Neural progenitor cell (in vitro differentiated cells): Measurements from ENCODE around the gene BAAT. TPM values are rescaled to one million over a fixed set of nuclear protein-coding genes. Genes with fewer than 3 reads are reported as not detected.

Source experiments
- DNase-seq: peaks from one replicate; pipeline ENCODE4 v3.0.0-alpha.2; 2016; ENCODE audit warnings: low spot score
- H2AFZ ChIP-seq: fragments of 200-600 bp; sonication (generic); replicated peaks from 2 replicates; pipeline ENCODE4 v1.6.1; 2016; ENCODE audit warnings: antibody characterized with exemption
- H3F3A ChIP-seq: fragments of 200-600 bp; sonication (generic); 2 replicates; pipeline ENCODE4 v1.6.1; 2016; ENCODE audit warnings: antibody characterized with exemption, low read depth
- H3K27ac ChIP-seq: fragments of 200-600 bp; sonication (generic); 2 replicates; pipeline ENCODE4 v1.5.1; 2016; ENCODE audit warnings: mild to moderate bottlenecking
- H3K27me3 ChIP-seq: fragments of 200-600 bp; sonication (generic); 2 replicates; pipeline ENCODE4 v1.6.1; 2016; ENCODE audit warnings: mild to moderate bottlenecking, moderate library complexity
- H3K36me3 ChIP-seq: fragments of 200-600 bp; sonication (generic); 2 replicates; pipeline ENCODE4 v1.5.1; 2016
- H3K4me1 ChIP-seq: fragments of 200-600 bp; sonication (generic); 2 replicates; pipeline ENCODE4 v1.6.1; 2016; ENCODE audit warnings: mixed run types
- H3K4me2 ChIP-seq: fragments of 200-600 bp; sonication (generic); 2 replicates; pipeline ENCODE4 v1.6.1; 2016
- H3K4me3 ChIP-seq: fragments of 200-600 bp; sonication (generic); 2 replicates; pipeline ENCODE4 v1.5.1; 2016
- H3K79me2 ChIP-seq: fragments of 200-600 bp; sonication (generic); 2 replicates; pipeline ENCODE4 v1.6.1; 2016; ENCODE audit warnings: low read depth
- H3K9ac ChIP-seq: fragments of 200-600 bp; sonication (generic); 2 replicates; pipeline ENCODE4 v1.6.1; 2016
- H3K9me3 ChIP-seq: fragments of 200-600 bp; sonication (generic); 2 replicates; pipeline ENCODE4 v1.5.1; 2016; ENCODE audit warnings: low read depth
- H4K20me1 ChIP-seq: fragments of 200-600 bp; sonication (generic); 2 replicates; pipeline ENCODE4 v1.6.1; 2016; ENCODE audit warnings: low read depth
- H3K27ac Mint-ChIP-seq: 3 replicates; pipeline ENCODE4 v1.8.0; 2021; ENCODE audit warnings: mixed read lengths
- H3K27me3 Mint-ChIP-seq: 2 replicates; pipeline ENCODE4 v1.8.0; 2022; ENCODE audit warnings: low read depth, mild to moderate bottlenecking, inconsistent platforms, moderate library complexity, mixed read lengths; ENCODE audit not compliant: insufficient read depth
- H3K36me3 Mint-ChIP-seq: 3 replicates; pipeline ENCODE4 v1.8.0; 2021; ENCODE audit warnings: mixed read lengths
- H3K4me1 Mint-ChIP-seq: 3 replicates; pipeline ENCODE4 v1.8.0; 2021; ENCODE audit warnings: mixed read lengths
- H3K4me3 Mint-ChIP-seq: 3 replicates; pipeline ENCODE4 v1.8.0; 2021; ENCODE audit warnings: mild to moderate bottlenecking, moderate library complexity, mixed read lengths
- H3K9me3 Mint-ChIP-seq: 3 replicates; pipeline ENCODE4 v1.8.0; 2020; ENCODE audit warnings: mixed read lengths
- CTCF ChIP-seq: fragments of 200-600 bp; sonication (generic); IDR thresholded peaks from 2 replicates; pipeline ENCODE4 v1.5.1; 2017; ENCODE audit warnings: antibody characterized with exemption, mild to moderate bottlenecking
- EZH2 ChIP-seq: fragments of 200-600 bp; sonication (generic); IDR thresholded peaks from 2 replicates; pipeline ENCODE4 v1.6.1; 2017; ENCODE audit warnings: antibody characterized with exemption, mild to moderate bottlenecking, moderate library complexity
- EZH2phosphoT487 ChIP-seq: fragments of 200-600 bp; sonication (generic); IDR thresholded peaks from 2 replicates; pipeline ENCODE4 v1.6.1; 2017; ENCODE audit warnings: antibody characterized with exemption
- total RNA-seq: library from RNA; depleted of rRNA; stranded (reverse); fragments of >200 nt; gene quantifications from 2 replicates; pipeline ENCODE4 v1.2.3, GENCODE V29; 2015; ENCODE audit warnings: low replicate concordance

Gene BAAT
- total RNA-seq, 1 donor from 2014 or later: 0.09 TPM

DNA sequence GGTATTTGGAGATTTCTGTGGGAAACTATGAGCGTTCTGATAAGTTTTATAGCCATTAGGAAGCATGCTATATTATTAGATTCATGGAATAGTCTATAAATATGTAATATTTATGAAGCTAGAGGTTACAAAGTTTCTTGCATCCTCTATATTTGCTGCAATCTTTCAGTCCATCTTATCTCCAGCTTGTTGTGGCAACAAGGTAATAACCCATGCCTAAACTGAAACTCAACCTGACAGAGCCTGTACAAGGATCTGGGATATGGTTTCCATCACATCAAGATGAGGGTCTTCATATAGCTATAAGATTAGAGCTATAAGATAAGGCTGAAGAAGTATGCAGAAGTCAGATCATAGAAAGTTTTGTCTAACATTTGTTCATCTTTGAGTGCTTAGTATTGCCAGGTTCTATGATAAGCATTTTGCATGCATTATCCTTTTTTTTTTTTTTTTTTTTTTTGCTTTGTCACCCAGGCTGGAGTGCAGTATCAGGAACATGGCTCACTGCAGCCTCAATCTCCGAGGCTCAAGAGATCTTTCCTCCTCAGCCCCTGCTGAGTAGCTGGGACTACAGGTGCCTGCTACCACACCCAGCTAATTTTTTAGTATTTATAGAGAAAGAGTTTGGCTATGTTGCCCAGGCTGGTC, 14.8 kb downstream of the BAAT start:
- no peak overlapping the region for H3K4me3 ChIP-seq
- TF ChIP-seq EZH2phosphoT487: no peak
- no peak for TF ChIP-seq CTCF
- Mint-ChIP-seq H3K36me3 (no peaks in the 10 kb centered on the region), H3K27me3 (no peaks in the 10 kb centered on the region), H3K27ac (no peak overlapping the region), H3K4me1 (no peaks in the 10 kb centered on the region), H3K4me3 (no peak overlapping the region), H3K9me3 (no peaks in the 10 kb centered on the region)
- H3F3A ChIP-seq: no peaks in the 10 kb centered on the region
- DNase-seq: no peak
- H3K9me3 ChIP-seq: no peaks in the 10 kb centered on the region
- no peak overlapping the region for H3K27ac ChIP-seq
- H3K4me2 ChIP-seq: no peak overlapping the region
- no peaks in the 10 kb centered on the region for H3K27me3 ChIP-seq
- H3K79me2 ChIP-seq: no peaks in the 10 kb centered on the region
- no peaks in the 10 kb centered on the region for H4K20me1 ChIP-seq
- no peak overlapping the region for H2AFZ ChIP-seq
- H3K9ac ChIP-seq: no peak overlapping the region
- no peaks in the 10 kb centered on the region for H3K36me3 ChIP-seq
- H3K4me1 ChIP-seq: no peaks in the 10 kb centered on the region

DNA sequence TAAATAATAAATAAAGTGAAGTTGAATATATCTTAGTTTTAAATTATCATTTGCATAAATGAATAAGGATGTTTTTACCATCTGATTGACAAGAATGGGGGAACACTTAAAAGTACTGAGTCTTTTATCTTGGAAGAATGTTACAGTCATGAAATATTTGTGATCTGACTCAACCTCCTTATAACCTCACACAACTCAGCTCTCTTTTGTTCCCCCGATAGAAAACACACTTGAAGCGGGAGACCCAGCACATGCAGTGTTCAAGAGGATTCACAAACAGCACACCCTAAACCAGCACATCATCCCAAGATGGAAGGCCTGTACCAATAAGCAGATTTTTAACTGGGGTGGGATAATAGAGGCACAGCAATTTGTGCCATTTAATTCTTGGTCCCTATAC, 15.5 kb downstream of the BAAT start:
- H3K9ac ChIP-seq: no peak overlapping the region
- no peak overlapping the region for H3K4me3 ChIP-seq
- TF ChIP-seq EZH2phosphoT487 (no peak), CTCF (no peak), EZH2 (no peak)
- Mint-ChIP-seq H3K27me3 (no peaks in the 10 kb centered on the region), H3K9me3 (no peaks in the 10 kb centered on the region), H3K36me3 (no peaks in the 10 kb centered on the region), H3K27ac (no peak overlapping the region), H3K4me1 (no peaks in the 10 kb centered on the region), H3K4me3 (no peak overlapping the region)
- no peak overlapping the region for H3K27ac ChIP-seq
- no peaks in the 10 kb centered on the region for H3K4me1 ChIP-seq
- no peaks in the 10 kb centered on the region for H4K20me1 ChIP-seq
- H3K36me3 ChIP-seq: no peaks in the 10 kb centered on the region
- no peak for DNase-seq
- no peaks in the 10 kb centered on the region for H3K9me3 ChIP-seq
- no peaks in the 10 kb centered on the region for H3K79me2 ChIP-seq
- H3F3A ChIP-seq: no peaks in the 10 kb centered on the region
- H3K27me3 ChIP-seq: no peaks in the 10 kb centered on the region
- H2AFZ ChIP-seq: no peak overlapping the region
- H3K4me2 ChIP-seq: no peak overlapping the region

DNA sequence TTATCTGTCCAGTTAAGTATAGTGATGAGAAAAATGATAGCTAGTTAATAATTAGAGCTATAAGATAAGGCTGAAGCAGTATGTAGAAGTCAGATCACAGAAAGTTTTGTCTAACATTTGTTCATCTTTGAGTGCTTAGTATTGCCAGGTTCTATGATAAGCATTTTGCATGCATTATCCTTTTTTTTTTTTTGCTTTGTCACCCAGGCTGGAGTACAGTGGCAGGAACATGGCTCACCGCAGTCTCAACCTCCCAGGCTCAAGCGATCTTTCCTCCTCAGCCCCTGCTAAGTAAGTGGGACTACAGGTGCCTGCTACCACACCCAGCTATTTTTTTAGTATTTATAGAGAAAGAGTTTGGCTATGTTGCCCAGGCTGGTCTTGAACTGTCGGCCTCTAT, 17.5 kb downstream of the BAAT start:
- Histone ChIP-seq H3K79me2 (no peaks in the 10 kb centered on the region), H3K27me3 (no peaks in the 10 kb centered on the region), H3K9ac (no peak overlapping the region), H3K9me3 (no peaks in the 10 kb centered on the region), H3F3A (no peaks in the 10 kb centered on the region), H2AFZ (no peak overlapping the region), H3K27ac (no peak overlapping the region), H3K4me1 (no peaks in the 10 kb centered on the region), H3K4me3 (no peak overlapping the region), H4K20me1 (no peaks in the 10 kb centered on the region), H3K4me2 (no peak overlapping the region), H3K36me3 (no peaks in the 10 kb centered on the region)
- no peak overlapping the region for H3K4me3 Mint-ChIP-seq
- TF ChIP-seq CTCF: no peak
- no peak for DNase-seq
- H3K9me3 Mint-ChIP-seq: no peaks in the 10 kb centered on the region
- H3K36me3 Mint-ChIP-seq: no peaks in the 10 kb centered on the region
- H3K27ac Mint-ChIP-seq: no peak overlapping the region
- no peaks in the 10 kb centered on the region for H3K27me3 Mint-ChIP-seq
- H3K4me1 Mint-ChIP-seq: no peaks in the 10 kb centered on the region
